ENCODE data around the gene RESP18.
A peak's percentile ranks its signal among the peaks of the same experiment; 100 is the strongest.

RESP18 gene

DNA sequence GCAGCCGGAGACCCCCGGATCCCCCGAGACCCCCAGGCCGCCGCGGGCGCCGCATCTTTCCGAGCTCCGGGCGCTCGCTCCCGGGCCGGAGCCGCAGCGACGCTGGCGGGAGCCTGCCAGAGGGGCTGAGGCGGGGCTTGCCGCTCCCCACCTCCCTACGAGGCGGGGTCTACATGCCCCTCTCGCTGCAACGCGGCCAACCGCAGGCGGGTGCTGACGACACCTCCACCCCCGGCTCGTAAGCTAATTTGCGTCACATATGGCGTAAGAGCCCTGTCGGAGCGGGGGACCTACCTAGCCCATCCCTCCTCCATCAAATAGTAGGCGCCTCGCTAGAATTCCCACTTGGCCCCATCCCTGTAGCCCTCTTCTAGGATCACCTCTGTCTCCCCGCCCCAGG, 23.3 kb downstream of the RESP18 start, which contains the start of gene PTPRN:
PTPRN (minus strand) TSS at position 124 of the 400 bp plus-strand sequence; CDS start at position 55, 69 bp downstream.
- Histone ChIP-seq H3K9ac (no peak within 1 kb of the TSS), H3K4me2 (no peak within 1 kb of the TSS), H3K27ac (no peak within 1 kb of the TSS), H4K20me1 (peaks cover 0 to 11% (median 0%) of the 10 kb centered on the region in 11 experiments; a peak in 9 of 22 replicates), H3K9me3 (replicated peaks in 1 of 11) (peaks cover 0 to 13% (median 0%) of the 10 kb centered on the region in 11 experiments; a peak in 6 of 22 replicates), H3K27me3 (peaks cover 26 to 60% (median 47%) of the 10 kb centered on the region in 11 experiments), H3K4me3 (no peak within 1 kb of the TSS), H3K36me3 (no peaks in the 10 kb centered on the region), H3K4me1 (peaks cover 0 to 10% (median 0%) of the 10 kb centered on the region in 10 experiments; a peak in 3 of 20 replicates)
- no peak for TF ChIP-seq Cebpa-rat (IDR thresholded peaks at IDR 0.05)

DNA sequence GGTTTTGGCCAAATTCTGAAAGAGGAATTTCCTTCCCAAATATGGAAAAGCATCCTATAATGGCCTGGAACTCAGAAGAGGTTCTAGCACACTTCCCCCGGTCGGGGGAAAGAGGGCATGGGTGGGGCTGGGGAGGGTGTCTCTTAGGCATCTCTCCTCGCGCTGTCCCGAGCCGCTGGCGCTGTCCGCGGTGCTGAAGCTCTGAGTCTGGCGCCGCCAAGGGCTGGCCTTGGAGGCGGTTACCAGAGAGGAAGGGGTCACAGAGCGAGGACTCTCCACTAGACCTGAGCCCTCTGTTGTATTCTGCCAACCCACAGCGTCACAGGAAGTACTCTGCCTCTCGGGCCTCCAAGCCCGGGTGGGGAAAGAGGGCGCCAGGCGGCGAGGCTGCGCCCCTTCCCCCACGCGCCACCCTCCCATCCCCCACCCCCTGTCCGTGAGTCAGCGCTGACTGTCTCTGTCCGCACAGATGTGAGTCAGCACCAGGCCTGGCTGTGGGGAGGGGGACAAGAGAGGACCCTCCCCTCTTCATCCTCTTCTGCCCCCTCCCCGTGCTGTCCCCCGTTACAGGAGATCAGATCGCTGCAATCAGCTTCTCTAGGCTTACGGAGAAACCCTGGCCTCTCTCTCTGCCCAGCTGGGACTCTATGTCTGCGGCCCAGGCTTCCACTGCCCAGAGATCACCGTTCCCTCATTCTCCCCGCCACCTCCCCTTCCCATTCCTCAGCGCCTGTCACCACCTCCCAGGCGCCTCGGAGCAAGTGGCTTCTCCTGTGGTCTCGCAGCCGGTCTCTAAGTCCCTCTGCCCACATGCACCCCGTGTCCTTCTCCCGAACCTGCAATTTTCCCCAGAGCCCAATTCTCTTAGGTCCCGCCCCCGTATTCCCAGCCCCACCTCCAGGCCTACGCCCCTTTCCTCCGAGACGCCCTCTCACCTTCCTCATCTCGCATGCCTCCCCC, 24.1 kb downstream of the RESP18 start:
- H4K20me1 ChIP-seq, result peaks cover 0 to 16% (median 0%) of the 10 kb centered on the region in 11 experiments; a peak in 10 of 22 replicates
- no peaks in the 10 kb centered on the region for H3K36me3 ChIP-seq
- peaks cover 32 to 69% (median 56%) of the 10 kb centered on the region in 11 experiments for H3K27me3 ChIP-seq
- TF ChIP-seq Cebpa-rat (IDR thresholded peaks at IDR 0.05), result no peak
- peaks cover 0 to 7% (median 0%) of the 10 kb centered on the region in 11 experiments; a peak in 6 of 22 replicates for H3K9me3 ChIP-seq (replicated peaks in 1 of 11)
- peaks cover 0 to 10% (median 0%) of the 10 kb centered on the region in 10 experiments; a peak in 3 of 20 replicates for H3K4me1 ChIP-seq
- H3K27ac ChIP-seq, result no peak overlapping the region
- no peak overlapping the region for H3K4me2 ChIP-seq
- H3K4me3 ChIP-seq, result no peak overlapping the region
- no peak overlapping the region for H3K9ac ChIP-seq

- Histone ChIP-seq H3K27me3 (peaks cover 56 to 92% (median 80%) of the 10 kb centered on the region in 11 experiments), H3K27ac (no peak overlapping the region), H4K20me1 (peaks cover 0 to 35% (median 0%) of the 10 kb centered on the region in 11 experiments; a peak in 11 of 22 replicates), H3K4me1 (peaks cover 0 to 10% (median 0%) of the 10 kb centered on the region in 10 experiments; a peak in 3 of 20 replicates), H3K36me3 (no peaks in the 10 kb centered on the region), H3K4me3 (no peak overlapping the region), H3K9ac (no peak overlapping the region), H3K4me2 (no peak overlapping the region), H3K9me3 (replicated peaks in 1 of 11) (peaks cover 0 to 6% (median 0%) of the 10 kb centered on the region in 11 experiments; a peak in 3 of 22 replicates)
- TF ChIP-seq Cebpa-rat (IDR thresholded peaks at IDR 0.05), result no peak
Measured at GRCh38 chr2:219306047-219306446, 26.5 kb downstream of the RESP18 start.

DNA sequence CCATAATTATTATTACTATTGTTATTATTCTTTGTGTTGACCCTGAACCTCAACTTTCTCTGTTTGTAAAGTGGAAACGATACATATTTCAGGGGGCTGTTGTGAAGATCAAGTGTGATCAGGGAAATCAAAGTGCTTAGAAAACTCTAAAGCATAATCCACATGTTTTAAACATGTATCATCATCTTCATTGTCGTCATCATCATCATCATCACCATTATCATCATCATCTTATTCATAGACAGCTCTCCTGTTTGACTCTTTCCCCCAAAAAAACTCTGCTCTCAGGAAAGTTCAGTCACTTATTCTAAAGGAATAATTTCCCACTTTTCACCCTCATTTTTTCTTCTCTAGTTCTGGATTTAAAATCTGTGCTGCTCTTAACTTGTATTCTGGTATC, 28.3 kb downstream of the RESP18 start:
- Histone ChIP-seq H3K4me2 (no peak overlapping the region), H3K4me1 (peaks cover 0 to 10% (median 0%) of the 10 kb centered on the region in 10 experiments; a peak in 6 of 20 replicates), H3K4me3 (no peak overlapping the region), H3K27ac (no peak overlapping the region), H3K36me3 (no peaks in the 10 kb centered on the region), H3K27me3 (peaks cover 63 to 98% (median 85%) of the 10 kb centered on the region in 11 experiments), H3K9ac (no peak overlapping the region), H3K9me3 (replicated peaks in 1 of 11) (peaks cover 0 to 3% (median 0%) of the 10 kb centered on the region in 11 experiments; a peak in 3 of 22 replicates), H4K20me1 (peaks cover 0 to 45% (median 6%) of the 10 kb centered on the region in 11 experiments; a peak in 11 of 22 replicates)
- TF ChIP-seq Cebpa-rat (IDR thresholded peaks at IDR 0.05), result no peak

DNA sequence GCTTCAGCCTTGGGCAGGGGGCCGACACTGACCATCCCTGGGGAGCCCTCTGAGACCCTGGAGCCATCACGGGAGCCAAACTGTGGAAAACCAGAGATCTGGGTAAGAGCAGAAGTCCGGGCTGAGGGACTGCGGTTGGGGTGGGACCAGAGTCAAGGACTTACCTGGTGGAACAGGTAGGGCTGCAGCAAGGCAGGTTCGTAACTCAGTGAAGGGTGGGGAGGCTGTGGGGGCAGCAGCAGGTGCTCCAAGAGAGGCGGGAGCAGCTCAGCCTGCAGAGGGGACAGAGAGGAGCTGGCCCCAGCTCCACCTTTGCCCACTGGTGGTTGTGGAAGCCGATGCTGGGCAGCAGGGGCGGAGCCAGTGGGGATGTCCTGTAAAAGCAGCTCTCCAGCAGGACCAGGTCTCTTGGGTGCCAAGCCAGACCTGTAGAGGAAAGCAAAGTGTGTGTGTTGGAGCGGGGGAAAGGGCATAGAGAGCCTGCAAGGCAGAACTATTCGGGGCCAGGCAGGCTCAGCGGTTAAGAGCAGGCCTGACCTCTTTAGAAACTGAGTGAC, 30.1 kb downstream of the RESP18 start:
- no peak overlapping the region for H3K27ac ChIP-seq
- H4K20me1 ChIP-seq, result peaks cover 0 to 41% (median 6%) of the 10 kb centered on the region in 11 experiments; a peak in 11 of 22 replicates
- no peak for TF ChIP-seq Cebpa-rat (IDR thresholded peaks at IDR 0.05)
- H3K36me3 ChIP-seq, result no peaks in the 10 kb centered on the region
- no peak overlapping the region for H3K4me2 ChIP-seq
- H3K9me3 ChIP-seq (replicated peaks in 1 of 11), result no peaks in the 10 kb centered on the region
- H3K4me1 ChIP-seq, result peaks cover 0 to 12% (median 4%) of the 10 kb centered on the region in 10 experiments; a peak in 8 of 20 replicates
- no peak overlapping the region for H3K4me3 ChIP-seq
- peaks cover 53 to 87% (median 73%) of the 10 kb centered on the region in 11 experiments for H3K27me3 ChIP-seq
- no peak overlapping the region for H3K9ac ChIP-seq

DNA sequence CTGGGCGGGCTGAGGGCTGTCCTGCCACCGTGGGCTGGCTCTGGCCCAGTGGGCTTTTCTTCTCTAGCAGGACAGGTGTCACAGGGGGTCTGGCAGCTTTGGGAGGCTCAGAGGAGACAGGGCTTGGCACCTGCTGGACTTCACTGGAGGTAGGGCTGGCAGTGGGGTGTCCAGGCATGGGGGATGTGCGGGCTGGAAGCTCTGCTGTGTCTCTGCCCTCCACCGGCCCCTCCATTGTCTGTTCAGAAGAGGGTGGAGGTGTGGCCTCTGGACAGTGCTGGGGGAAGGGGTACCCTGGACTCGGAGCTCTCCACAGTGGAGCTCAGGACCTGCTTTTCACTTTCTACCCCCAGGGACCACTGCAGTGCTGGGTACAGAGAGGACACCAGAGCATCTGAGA, 32.5 kb downstream of the RESP18 start:
- no peaks in the 10 kb centered on the region for H3K36me3 ChIP-seq
- H3K9ac ChIP-seq, result no peak overlapping the region
- H3K4me1 ChIP-seq, result peaks cover 0 to 11% (median 7%) of the 10 kb centered on the region in 10 experiments; a peak in 13 of 20 replicates
- H3K4me3 ChIP-seq, result no peak overlapping the region
- peaks cover 0 to 34% (median 0%) of the 10 kb centered on the region in 11 experiments; a peak in 10 of 22 replicates for H4K20me1 ChIP-seq
- H3K27ac ChIP-seq, result no peak overlapping the region
- H3K27me3 ChIP-seq, result peaks cover 53 to 64% (median 63%) of the 10 kb centered on the region in 11 experiments
- no peak overlapping the region for H3K4me2 ChIP-seq
- no peak for TF ChIP-seq Cebpa-rat (IDR thresholded peaks at IDR 0.05)
- H3K9me3 ChIP-seq (replicated peaks in 1 of 11), result no peaks in the 10 kb centered on the region

GRCh38 chr2:219299372-219299760, 33.2 kb downstream of the RESP18 start:
- no peaks in the 10 kb centered on the region for H3K36me3 ChIP-seq
- TF ChIP-seq Cebpa-rat (IDR thresholded peaks at IDR 0.05), result no peak

GRCh38 chr2:219298759-219299371, 33.7 kb downstream of the RESP18 start:
- Histone ChIP-seq H3K4me3 (no peak overlapping the region), H3K4me1 (peaks cover 6 to 19% (median 14%) of the 10 kb centered on the region in 10 experiments; a peak in 18 of 20 replicates), H3K9ac (peak overlapping the region in 2 of 11 experiments; percentile 11 to 50; a peak in 4 of 22 replicates), H3K9me3 (replicated peaks in 1 of 11) (no peaks in the 10 kb centered on the region), H3K4me2 (peak overlapping the region in 10 of 11 experiments; percentile 19 to 64 (median 50); a peak in 13 of 22 replicates), H3K36me3 (no peaks in the 10 kb centered on the region), H4K20me1 (peaks cover 0 to 34% (median 0%) of the 10 kb centered on the region in 11 experiments; a peak in 10 of 22 replicates), H3K27me3 (peaks cover 48 to 52% (median 51%) of the 10 kb centered on the region in 11 experiments), H3K27ac (no peak overlapping the region)
- TF ChIP-seq Cebpa-rat (IDR thresholded peaks at IDR 0.05), result no peak

More at GRCh38 chr2:219299372-219299760, 33.2 kb downstream of the RESP18 start:
- Histone ChIP-seq H3K27me3 (peaks cover 51 to 57% (median 56%) of the 10 kb centered on the region in 11 experiments), H3K4me3 (no peak overlapping the region), H3K9me3 (replicated peaks in 1 of 11) (no peaks in the 10 kb centered on the region), H4K20me1 (peaks cover 0 to 34% (median 0%) of the 10 kb centered on the region in 11 experiments; a peak in 10 of 22 replicates), H3K4me2 (peak overlapping the region in 7 of 11 experiments; percentile 35 to 64 (median 56); a peak in 11 of 22 replicates), H3K9ac (peak overlapping the region in 1 of 11 experiments; percentile 11; a peak in 2 of 22 replicates), H3K4me1 (peaks cover 1 to 14% (median 9%) of the 10 kb centered on the region in 10 experiments; a peak in 17 of 20 replicates), H3K27ac (no peak overlapping the region)
